Neural cell (in vitro differentiated cells): ENCODE data around the gene SSBP2. TPM values are rescaled to one million over a fixed set of nuclear protein-coding genes. Genes with fewer than 3 reads are reported as not detected.
A peak's percentile ranks its signal among the peaks of the same experiment; 100 is the strongest.

Experiments
- H2AFZ ChIP-seq: fragments of 200-600, 300-800 bp; sonication (generic), shearing (Covaris generic); 2 replicates; pipeline ENCODE4 v1.6.0; 2014; ENCODE audit warnings: low read depth, mild to moderate bottlenecking, antibody characterized with exemption, low read length, moderate library complexity
- H3F3A ChIP-seq: fragments of 200-600 bp; shearing (Covaris generic); 2 replicates; pipeline ENCODE4 v1.6.1; 2016; ENCODE audit warnings: mild to moderate bottlenecking, moderate library complexity, mixed read lengths, antibody characterized with exemption, low read length; ENCODE audit not compliant: insufficient read depth, poor library complexity, severe bottlenecking
- H3K27ac ChIP-seq: fragments of 200-600, 300-800 bp; sonication (generic), shearing (Covaris generic); 2 replicates; pipeline ENCODE4 v1.5.1; 2014; ENCODE audit warnings: mild to moderate bottlenecking, low read length, moderate library complexity
- H3K27me3 ChIP-seq: fragments of 300-800, 200-600 bp; sonication (generic), shearing (Covaris generic); 2 replicates; pipeline ENCODE4 v1.6.0; 2014; ENCODE audit warnings: mild to moderate bottlenecking, low read depth, low read length, moderate library complexity; ENCODE audit not compliant: insufficient read depth
- H3K36me3 ChIP-seq: fragments of 300-800, 200-600 bp; sonication (generic), shearing (Covaris generic); 2 replicates; pipeline ENCODE4 v1.5.1; 2014; ENCODE audit warnings: mild to moderate bottlenecking, antibody characterized with exemption, low read length, moderate library complexity; ENCODE audit not compliant: insufficient read depth
- H3K4me2 ChIP-seq: fragments of 300-800, 200-600 bp; sonication (generic), shearing (Covaris generic); 2 replicates; pipeline ENCODE4 v1.6.0; 2014; ENCODE audit warnings: mild to moderate bottlenecking, low read length
- H3K4me3 ChIP-seq: fragments of 300-800, 200-600 bp; sonication (generic), shearing (Covaris generic); 2 replicates; pipeline ENCODE4 v1.5.1; 2014; ENCODE audit warnings: mild to moderate bottlenecking, low read length, moderate library complexity
- H3K79me2 ChIP-seq: fragments of 200-600 bp; shearing (Covaris generic); replicated peaks from 2 replicates; pipeline ENCODE4 v1.6.0; 2014; ENCODE audit warnings: mild to moderate bottlenecking, low read length, moderate library complexity; ENCODE audit not compliant: insufficient read depth
- H3K9ac ChIP-seq: fragments of 300-800, 200-600 bp; sonication (generic), shearing (Covaris generic); 2 replicates; pipeline ENCODE4 v1.6.1; 2016; ENCODE audit warnings: mild to moderate bottlenecking, low read length, mixed read lengths
- H3K9me2 ChIP-seq: fragments of 200-600 bp; shearing (Covaris generic); 2 replicates; pipeline ENCODE4 v1.6.1; 2016; ENCODE audit warnings: mild to moderate bottlenecking, low read length, mixed read lengths; ENCODE audit not compliant: insufficient read depth
- H3K9me3 ChIP-seq: fragments of 200-600, 300-800 bp; sonication (generic), shearing (Covaris generic); 2 replicates; pipeline ENCODE4 v1.6.1; 2016; ENCODE audit warnings: mild to moderate bottlenecking, mixed run types, low read length, moderate library complexity, mixed read lengths
- H4K20me1 ChIP-seq: fragments of 200-600 bp; shearing (Covaris generic); 2 replicates; pipeline ENCODE4 v1.6.1; 2016; ENCODE audit warnings: mild to moderate bottlenecking, mixed run types; ENCODE audit not compliant: insufficient read depth
- EP300 ChIP-seq: fragments of 450-650 bp; conservative IDR thresholded peaks from 2 replicates; pipeline ENCODE4 v1.6.1; 2014; ENCODE audit warnings: antibody characterized with exemption, mild to moderate bottlenecking, moderate library complexity; ENCODE audit not compliant: poor library complexity, severe bottlenecking
- EZH2 ChIP-seq: fragments of 200-600, 300-800 bp; shearing (Covaris generic), sonication (generic); IDR thresholded peaks from 2 replicates; pipeline ENCODE4 v1.6.1; 2014; ENCODE audit warnings: antibody characterized with exemption, low read length, borderline replicate concordance, mild to moderate bottlenecking; ENCODE audit not compliant: insufficient read depth, poor library complexity, severe bottlenecking
- MXI1 ChIP-seq: fragments of 450-650 bp; conservative IDR thresholded peaks from 2 replicates; pipeline ENCODE4 v1.6.1; 2014; ENCODE audit warnings: antibody characterized with exemption, mild to moderate bottlenecking; ENCODE audit not compliant: poor library complexity, severe bottlenecking
- POLR2AphosphoS5 ChIP-seq: IDR thresholded peaks from 2 replicates; pipeline ENCODE4 v1.6.1; 2012
- RAD21 ChIP-seq: fragments of 450-650 bp; conservative IDR thresholded peaks from 2 replicates; pipeline ENCODE4 v1.6.1; 2014; ENCODE audit warnings: antibody characterized with exemption, mild to moderate bottlenecking, moderate library complexity
- SMC3 ChIP-seq: fragments of 450-650 bp; conservative IDR thresholded peaks from 2 replicates; pipeline ENCODE4 v1.6.1; 2014; ENCODE audit warnings: antibody characterized with exemption, mild to moderate bottlenecking, moderate library complexity; ENCODE audit not compliant: poor library complexity
- TAF1 ChIP-seq: IDR thresholded peaks from 2 replicates; pipeline ENCODE4 v1.6.1; 2012; ENCODE audit warnings: low read depth
- polyA plus RNA-seq: library from polyadenylated mRNA; depleted of rRNA; stranded (reverse); fragments of >200 nt; gene quantifications from 2 replicates; pipeline ENCODE4 v1.2.3, GENCODE V29; 2014
- TF ChIP-seq, protein P1 (sequence below): fragments of 450-650 bp; IDR thresholded peaks from 2 replicates; pipeline ENCODE4 v1.5.1; 2014; ENCODE audit warnings: antibody characterized with exemption, mild to moderate bottlenecking, moderate library complexity; ENCODE audit not compliant: poor library complexity, severe bottlenecking
- TF ChIP-seq, protein P2 (sequence below): IDR thresholded peaks from 2 replicates; pipeline ENCODE4 v1.6.1; 2012; ENCODE audit warnings: borderline replicate concordance

The SSBP2 gene
- polyA plus RNA-seq, 1 donor from 2014 or later: 128 TPM

DNA sequence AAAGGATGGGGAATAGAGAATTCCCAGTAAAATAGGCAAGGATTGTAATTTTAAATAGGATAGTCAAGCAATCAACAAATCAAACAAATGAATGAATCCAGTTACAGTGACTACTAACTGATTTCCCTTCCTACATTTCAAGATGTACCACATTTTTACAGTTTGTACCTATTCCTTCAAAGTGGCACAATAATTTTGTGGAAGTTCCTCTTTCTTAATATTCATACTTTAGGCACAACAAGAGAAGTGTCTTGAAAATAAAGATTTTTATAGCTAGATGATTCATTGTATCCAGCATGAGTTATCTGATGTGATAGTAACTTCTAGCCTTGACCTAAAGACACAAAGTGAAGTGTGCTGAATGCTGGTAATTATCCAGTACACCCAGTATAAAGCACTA lies 234.8 kb downstream of the SSBP2 start:
- no peak overlapping the region for H2AFZ ChIP-seq
- no peak overlapping the region for H3K27ac ChIP-seq
- no peaks in the 10 kb centered on the region for H3K36me3 ChIP-seq
- no peak overlapping the region for H3K4me2 ChIP-seq
- no peaks in the 10 kb centered on the region for H3K9me2 ChIP-seq
- TF ChIP-seq RAD21: no peak
- TF ChIP-seq MXI1: no peak
- TF ChIP-seq EZH2: no peak
- no peak for TF ChIP-seq POLR2AphosphoS5
- no peak for TF ChIP-seq SMC3
- TF ChIP-seq, protein P1, sequence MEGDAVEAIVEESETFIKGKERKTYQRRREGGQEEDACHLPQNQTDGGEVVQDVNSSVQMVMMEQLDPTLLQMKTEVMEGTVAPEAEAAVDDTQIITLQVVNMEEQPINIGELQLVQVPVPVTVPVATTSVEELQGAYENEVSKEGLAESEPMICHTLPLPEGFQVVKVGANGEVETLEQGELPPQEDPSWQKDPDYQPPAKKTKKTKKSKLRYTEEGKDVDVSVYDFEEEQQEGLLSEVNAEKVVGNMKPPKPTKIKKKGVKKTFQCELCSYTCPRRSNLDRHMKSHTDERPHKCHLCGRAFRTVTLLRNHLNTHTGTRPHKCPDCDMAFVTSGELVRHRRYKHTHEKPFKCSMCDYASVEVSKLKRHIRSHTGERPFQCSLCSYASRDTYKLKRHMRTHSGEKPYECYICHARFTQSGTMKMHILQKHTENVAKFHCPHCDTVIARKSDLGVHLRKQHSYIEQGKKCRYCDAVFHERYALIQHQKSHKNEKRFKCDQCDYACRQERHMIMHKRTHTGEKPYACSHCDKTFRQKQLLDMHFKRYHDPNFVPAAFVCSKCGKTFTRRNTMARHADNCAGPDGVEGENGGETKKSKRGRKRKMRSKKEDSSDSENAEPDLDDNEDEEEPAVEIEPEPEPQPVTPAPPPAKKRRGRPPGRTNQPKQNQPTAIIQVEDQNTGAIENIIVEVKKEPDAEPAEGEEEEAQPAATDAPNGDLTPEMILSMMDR: no peak
- TF ChIP-seq EP300: no peak
- no peak for TF ChIP-seq TAF1
- TF ChIP-seq, protein P2, sequence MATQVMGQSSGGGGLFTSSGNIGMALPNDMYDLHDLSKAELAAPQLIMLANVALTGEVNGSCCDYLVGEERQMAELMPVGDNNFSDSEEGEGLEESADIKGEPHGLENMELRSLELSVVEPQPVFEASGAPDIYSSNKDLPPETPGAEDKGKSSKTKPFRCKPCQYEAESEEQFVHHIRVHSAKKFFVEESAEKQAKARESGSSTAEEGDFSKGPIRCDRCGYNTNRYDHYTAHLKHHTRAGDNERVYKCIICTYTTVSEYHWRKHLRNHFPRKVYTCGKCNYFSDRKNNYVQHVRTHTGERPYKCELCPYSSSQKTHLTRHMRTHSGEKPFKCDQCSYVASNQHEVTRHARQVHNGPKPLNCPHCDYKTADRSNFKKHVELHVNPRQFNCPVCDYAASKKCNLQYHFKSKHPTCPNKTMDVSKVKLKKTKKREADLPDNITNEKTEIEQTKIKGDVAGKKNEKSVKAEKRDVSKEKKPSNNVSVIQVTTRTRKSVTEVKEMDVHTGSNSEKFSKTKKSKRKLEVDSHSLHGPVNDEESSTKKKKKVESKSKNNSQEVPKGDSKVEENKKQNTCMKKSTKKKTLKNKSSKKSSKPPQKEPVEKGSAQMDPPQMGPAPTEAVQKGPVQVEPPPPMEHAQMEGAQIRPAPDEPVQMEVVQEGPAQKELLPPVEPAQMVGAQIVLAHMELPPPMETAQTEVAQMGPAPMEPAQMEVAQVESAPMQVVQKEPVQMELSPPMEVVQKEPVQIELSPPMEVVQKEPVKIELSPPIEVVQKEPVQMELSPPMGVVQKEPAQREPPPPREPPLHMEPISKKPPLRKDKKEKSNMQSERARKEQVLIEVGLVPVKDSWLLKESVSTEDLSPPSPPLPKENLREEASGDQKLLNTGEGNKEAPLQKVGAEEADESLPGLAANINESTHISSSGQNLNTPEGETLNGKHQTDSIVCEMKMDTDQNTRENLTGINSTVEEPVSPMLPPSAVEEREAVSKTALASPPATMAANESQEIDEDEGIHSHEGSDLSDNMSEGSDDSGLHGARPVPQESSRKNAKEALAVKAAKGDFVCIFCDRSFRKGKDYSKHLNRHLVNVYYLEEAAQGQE: no peak
- no peaks in the 10 kb centered on the region for H3K27me3 ChIP-seq
- H3F3A ChIP-seq: no peaks in the 10 kb centered on the region
- H3K79me2 ChIP-seq: no peaks in the 10 kb centered on the region
- no peak overlapping the region for H3K4me3 ChIP-seq
- H3K9ac ChIP-seq: no peak overlapping the region
- H3K9me3 ChIP-seq: no peaks in the 10 kb centered on the region
- no peaks in the 10 kb centered on the region for H4K20me1 ChIP-seq

DNA sequence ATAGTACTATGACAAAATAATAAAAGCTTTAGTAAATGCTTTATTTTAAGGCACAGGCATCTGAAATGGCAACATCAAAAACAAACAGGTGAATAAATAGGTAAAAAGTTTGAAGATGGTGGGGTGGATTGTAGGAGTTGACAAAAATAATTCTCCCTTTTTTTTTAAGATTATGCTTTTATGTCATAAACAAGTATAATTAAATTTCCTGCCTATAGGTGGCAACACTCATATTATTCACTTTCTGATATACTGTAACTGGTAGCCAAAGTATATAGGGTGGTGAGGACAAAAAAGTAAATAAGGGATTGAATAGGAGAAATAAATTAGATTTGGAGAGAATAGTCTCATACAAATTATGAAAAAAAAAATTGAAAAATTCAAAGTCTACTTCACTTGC lies 236.9 kb downstream of the SSBP2 start:
- Histone ChIP-seq H3K27ac (no peak overlapping the region), H3K9me3 (no peaks in the 10 kb centered on the region), H3K9me2 (no peaks in the 10 kb centered on the region), H3K79me2 (no peaks in the 10 kb centered on the region), H3K4me2 (no peak overlapping the region), H3K27me3 (no peaks in the 10 kb centered on the region), H2AFZ (no peak overlapping the region), H3K9ac (no peak overlapping the region), H3K4me3 (no peak overlapping the region), H3F3A (no peaks in the 10 kb centered on the region), H4K20me1 (no peaks in the 10 kb centered on the region), H3K36me3 (no peaks in the 10 kb centered on the region)
- TF ChIP-seq, protein P2: no peak
- TF ChIP-seq, protein P1: peak; percentile 32
